Liver (tissue), 3 donors: ENCODE results near the gene ERBB3.

ENCODE experiments used
- GABPA ChIP-seq, 2 donors: IDR thresholded peaks in 1 of 2; conservative IDR thresholded peaks in 1 of 2; 2 replicates each; pipeline ENCODE4 v1.6.1; 2016; ENCODE audit warnings: antibody characterized with exemption in 2 of 2, mild to moderate bottlenecking in 1 of 2, moderate library complexity in 1 of 2
- SP1 ChIP-seq: IDR thresholded peaks from 2 replicates; pipeline ENCODE4 v1.6.1; 2018; ENCODE audit warnings: antibody characterized with exemption, mild to moderate bottlenecking
- YY1 ChIP-seq: IDR thresholded peaks from 2 replicates; pipeline ENCODE4 v1.6.1; 2016; ENCODE audit warnings: antibody characterized with exemption, mild to moderate bottlenecking
- TF ChIP-seq, protein P1 (sequence below): IDR thresholded peaks from 2 replicates; pipeline ENCODE4 v1.6.1; 2016; ENCODE audit warnings: antibody characterized with exemption
- TF ChIP-seq, protein P2 (sequence below): fragments of 150-350 bp; IDR thresholded peaks from 2 replicates; pipeline ENCODE4 v1.5.1; 2017; ENCODE audit warnings: improper control_type of control experiment, low read depth, low read length; ENCODE audit not compliant: missing input control
- donor health status: healthy.
- donor health status: healthy.

DNA sequence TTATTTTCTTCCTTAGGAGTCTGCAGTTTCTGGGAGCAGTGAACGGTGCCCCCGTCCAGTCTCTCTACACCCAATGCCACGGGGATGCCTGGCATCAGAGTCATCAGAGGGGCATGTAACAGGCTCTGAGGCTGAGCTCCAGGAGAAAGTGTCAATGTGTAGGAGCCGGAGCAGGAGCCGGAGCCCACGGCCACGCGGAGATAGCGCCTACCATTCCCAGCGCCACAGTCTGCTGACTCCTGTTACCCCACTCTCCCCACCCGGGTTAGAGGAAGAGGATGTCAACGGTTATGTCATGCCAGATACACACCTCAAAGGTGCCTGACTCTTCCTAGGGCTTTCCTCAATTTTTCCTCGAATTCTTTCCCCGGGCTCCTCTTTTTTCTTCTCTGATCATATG is 21.1 kb downstream of the ERBB3 start:
- TF ChIP-seq, protein P1, sequence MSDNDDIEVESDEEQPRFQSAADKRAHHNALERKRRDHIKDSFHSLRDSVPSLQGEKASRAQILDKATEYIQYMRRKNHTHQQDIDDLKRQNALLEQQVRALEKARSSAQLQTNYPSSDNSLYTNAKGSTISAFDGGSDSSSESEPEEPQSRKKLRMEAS = no peak
- TF ChIP-seq YY1 (no peak), SP1 (no peak), GABPA (IDR thresholded peaks at IDR 0.05 in 1 of 2, conservative IDR thresholded peaks at IDR 0.05 in 1 of 2) (no peak)
- TF ChIP-seq, protein P2, sequence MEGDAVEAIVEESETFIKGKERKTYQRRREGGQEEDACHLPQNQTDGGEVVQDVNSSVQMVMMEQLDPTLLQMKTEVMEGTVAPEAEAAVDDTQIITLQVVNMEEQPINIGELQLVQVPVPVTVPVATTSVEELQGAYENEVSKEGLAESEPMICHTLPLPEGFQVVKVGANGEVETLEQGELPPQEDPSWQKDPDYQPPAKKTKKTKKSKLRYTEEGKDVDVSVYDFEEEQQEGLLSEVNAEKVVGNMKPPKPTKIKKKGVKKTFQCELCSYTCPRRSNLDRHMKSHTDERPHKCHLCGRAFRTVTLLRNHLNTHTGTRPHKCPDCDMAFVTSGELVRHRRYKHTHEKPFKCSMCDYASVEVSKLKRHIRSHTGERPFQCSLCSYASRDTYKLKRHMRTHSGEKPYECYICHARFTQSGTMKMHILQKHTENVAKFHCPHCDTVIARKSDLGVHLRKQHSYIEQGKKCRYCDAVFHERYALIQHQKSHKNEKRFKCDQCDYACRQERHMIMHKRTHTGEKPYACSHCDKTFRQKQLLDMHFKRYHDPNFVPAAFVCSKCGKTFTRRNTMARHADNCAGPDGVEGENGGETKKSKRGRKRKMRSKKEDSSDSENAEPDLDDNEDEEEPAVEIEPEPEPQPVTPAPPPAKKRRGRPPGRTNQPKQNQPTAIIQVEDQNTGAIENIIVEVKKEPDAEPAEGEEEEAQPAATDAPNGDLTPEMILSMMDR = no peak
